ENCODE measurements around the gene COX20.

- TF ChIP-seq REST (IDR thresholded peaks at IDR 0.05; ENCODE audit: borderline replicate concordance) = no peak
- no peak for TF ChIP-seq CTCF (IDR thresholded peaks at IDR 0.05; ENCODE audit: poor library complexity, severe bottlenecking)
- no peak for TF ChIP-seq EZH2 (IDR thresholded peaks at IDR 0.05; ENCODE audit: borderline replicate concordance, insufficient read depth, low read length, poor library complexity, severe bottlenecking)
- TF ChIP-seq POLR2AphosphoS5 (IDR thresholded peaks at IDR 0.05) = no peak
- no peak for TF ChIP-seq RAD21 (conservative IDR thresholded peaks at IDR 0.05)
These were observed 34.5 kb downstream of the COX20 start for GRCh38 chr1:244869950-244870349.
